Measurements from ENCODE around the gene APOBR.

- TF ChIP-seq POLR2A (IDR thresholded peaks at IDR 0.05; ENCODE audit: low read depth, low read length), result no peak
- no peak for TF ChIP-seq POLR2AphosphoS5 (IDR thresholded peaks at IDR 0.05; ENCODE audit: low read depth, low read length)
- no peak for TF ChIP-seq POU2F2 (IDR thresholded peaks at IDR 0.05; ENCODE audit: low read depth, low read length)
Measured at GRCh38 chr16:28503470-28504259, 9.2 kb downstream of the APOBR start.
